HG02571 (cell line): ENCODE data around the gene TXNRD2.
"Not testable (repeated sequence)": the region's sequence is repeated elsewhere in the genome, so short reads cannot be mapped to it uniquely, and the experiment has no call there.

Experiments
- ATAC-seq: cut with Tn5 transposase; IDR thresholded peaks from one replicate; pipeline ENCODE4 v1.9.1; 2021; ENCODE audit warnings: mild to moderate bottlenecking, moderate library complexity; ENCODE audit not compliant: unreplicated experiment

TXNRD2 gene

DNA sequence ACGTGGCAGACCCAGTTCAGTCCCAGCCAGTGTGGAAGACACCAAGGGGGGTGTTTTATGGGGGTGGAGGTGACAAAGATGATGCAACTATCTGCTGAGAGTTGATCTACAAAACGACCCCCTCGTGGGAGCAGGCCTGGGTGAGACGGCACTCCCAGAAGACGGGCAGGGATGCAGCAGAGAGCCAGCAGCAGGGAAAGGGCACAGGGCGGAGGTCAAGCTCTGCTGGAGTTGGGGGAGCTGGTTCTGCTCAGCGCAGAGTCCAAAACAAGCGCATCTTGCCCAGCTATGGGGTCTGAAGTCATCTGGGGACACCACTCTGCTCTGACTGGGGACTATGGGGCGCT is 90.9 kb downstream of the TXNRD2 start:
- no peak for ATAC-seq

- no peak for ATAC-seq
Observed at GRCh38 chr22:19849835-19850762, 91.5 kb downstream of the TXNRD2 start.

GRCh38 chr22:19848298-19849224 is 93.1 kb downstream of the TXNRD2 start:
- no peak for ATAC-seq

- ATAC-seq: no peak
Observed at GRCh38 chr22:19847345-19847632, 94.3 kb downstream of the TXNRD2 start.

GRCh38 chr22:19846620-19847344 is 94.8 kb downstream of the TXNRD2 start:
- ATAC-seq: no peak

- ATAC-seq: no peak
Observed at GRCh38 chr22:19845054-19845722, 96.4 kb downstream of the TXNRD2 start.

- no peak for ATAC-seq
Observed at GRCh38 chr22:19844377-19845053, 97.1 kb downstream of the TXNRD2 start.

DNA sequence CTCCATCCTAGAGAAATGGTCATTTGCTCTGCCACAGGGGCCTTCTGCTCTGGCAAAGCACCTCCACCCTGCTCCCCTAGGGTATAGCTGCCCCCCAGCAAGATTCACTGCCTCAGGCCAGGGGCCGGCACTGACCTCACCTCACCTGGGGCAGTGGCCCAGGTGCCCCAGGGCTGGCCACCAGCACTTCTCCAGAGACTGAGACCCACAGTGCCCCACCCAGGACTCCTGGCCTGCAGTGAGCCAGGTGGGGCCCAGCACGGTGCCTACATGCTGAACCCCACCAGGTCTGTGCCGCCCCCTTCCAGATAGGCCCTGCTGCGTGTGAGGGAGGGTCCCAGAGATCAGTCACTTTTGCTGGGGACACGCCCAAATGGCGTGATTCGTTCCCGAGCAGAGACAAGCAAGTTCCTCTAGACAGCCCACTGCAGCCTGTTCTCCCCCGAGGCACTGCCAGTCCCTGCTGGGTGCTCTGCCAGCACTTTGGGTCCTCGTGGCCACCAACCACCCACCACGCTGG is 97.7 kb downstream of the TXNRD2 start:
- ATAC-seq: no peak

GRCh38 chr22:19843107-19843856 is 98.3 kb downstream of the TXNRD2 start:
- ATAC-seq: no peak

GRCh38 chr22:19842393-19843106 is 99.1 kb downstream of the TXNRD2 start:
- no peak for ATAC-seq

DNA sequence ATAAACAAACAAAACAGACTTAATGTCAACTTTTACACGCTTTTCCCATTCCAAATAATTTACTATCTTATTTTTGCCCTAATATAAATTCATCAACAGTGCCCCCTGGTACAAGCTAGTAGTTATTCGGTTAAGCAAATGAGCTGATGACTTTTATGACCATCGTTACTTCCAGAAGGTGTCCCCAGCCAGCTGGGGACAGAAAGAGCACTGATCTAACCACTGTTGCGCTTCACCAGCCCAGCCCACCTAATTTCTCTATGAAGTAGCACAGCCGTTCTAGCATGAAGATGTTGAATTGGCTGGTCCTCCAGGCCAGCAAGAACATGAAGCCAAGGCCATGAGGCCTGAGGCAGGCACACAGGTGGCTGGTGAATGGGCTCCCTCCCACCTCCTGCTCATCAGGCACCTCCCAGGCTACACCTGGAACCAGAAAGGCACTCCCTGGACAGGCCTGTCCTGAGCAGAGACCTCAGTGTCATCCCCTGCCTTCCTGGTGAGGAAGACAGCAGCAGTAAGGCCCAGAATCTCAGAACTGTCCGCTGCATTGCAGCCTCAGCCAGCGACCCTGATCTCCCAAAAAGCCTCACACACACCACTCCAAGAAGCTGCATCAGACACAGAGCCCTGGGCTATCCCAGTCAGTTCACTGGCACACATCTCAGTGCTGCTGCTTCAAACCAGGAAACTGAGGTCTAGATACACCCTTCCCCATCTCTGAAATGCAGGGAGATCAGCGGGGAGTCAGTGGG is 99.8 kb downstream of the TXNRD2 start:
- ATAC-seq: no peak

DNA sequence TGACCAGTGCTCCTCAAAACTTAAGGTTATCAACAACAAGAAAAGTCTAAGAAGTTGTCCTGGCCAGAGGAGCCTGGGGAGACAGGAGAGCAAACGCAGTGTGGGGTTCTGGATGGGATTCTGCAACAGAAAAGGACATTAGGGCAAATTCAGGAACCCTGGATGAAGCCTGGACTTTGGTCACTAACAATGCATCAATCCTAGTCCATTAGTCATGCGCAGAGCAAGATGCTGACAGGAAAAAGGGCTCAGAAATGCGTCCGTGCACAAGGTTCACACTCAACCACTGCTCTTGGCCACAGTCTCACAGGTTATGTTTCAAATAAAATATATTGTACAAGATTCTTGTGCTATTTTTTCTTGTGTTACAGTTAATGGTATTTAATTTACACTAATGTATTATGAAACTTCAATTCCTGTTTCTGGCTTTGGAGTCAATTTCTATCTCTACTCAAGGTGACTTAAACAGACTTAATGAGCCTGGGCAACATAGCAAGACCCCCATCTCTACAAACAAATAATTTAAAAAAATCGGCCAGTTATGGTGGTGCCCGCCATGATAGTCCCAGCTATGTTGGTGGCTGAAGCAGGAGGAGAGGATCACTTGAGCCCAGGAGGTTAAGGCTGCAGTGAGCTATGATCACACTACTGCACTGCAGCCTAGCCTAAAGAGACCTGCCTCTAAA is 100.5 kb downstream of the TXNRD2 start:
- no peak for ATAC-seq

DNA sequence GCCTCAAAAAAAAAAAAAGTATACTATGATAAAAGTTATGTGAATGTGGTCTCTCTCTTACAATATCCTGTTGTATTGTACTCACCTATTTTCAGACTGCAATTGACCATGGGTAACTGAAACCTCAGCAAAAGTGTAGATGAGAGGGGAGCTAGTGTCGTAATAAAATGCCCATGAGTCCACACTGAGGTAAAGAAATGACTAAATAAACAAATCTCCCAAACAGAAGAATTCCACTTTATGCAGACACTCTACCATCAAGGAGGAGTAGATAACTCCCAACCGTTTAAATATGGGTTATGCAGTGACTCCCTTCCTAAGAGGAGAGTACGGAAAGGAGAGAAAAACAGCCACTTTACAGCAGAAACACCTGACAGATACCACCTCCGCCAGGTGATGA is 101.6 kb downstream of the TXNRD2 start:
- no peak for ATAC-seq

- ATAC-seq: no peak
Observed at GRCh38 chr22:19837915-19838314, 103.7 kb downstream of the TXNRD2 start.

DNA sequence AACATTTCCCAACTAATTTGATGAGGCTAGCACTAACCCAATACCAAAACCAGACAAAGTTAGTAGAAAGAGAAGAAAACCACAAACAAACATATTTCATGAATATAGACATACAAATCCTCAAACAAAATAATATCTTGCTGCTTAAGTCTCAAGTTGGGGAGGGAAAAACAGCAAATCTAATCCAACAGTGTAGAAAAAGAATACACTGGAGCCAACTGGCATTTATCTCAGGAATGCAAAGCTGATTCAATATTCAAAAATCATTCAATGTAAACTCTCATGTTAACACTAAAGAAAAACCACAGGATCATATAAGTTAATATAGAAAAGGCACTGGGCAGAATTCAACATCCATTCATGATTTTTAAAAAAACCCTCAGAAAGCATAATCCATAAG is 105.1 kb downstream of the TXNRD2 start:
- no peak for ATAC-seq

DNA sequence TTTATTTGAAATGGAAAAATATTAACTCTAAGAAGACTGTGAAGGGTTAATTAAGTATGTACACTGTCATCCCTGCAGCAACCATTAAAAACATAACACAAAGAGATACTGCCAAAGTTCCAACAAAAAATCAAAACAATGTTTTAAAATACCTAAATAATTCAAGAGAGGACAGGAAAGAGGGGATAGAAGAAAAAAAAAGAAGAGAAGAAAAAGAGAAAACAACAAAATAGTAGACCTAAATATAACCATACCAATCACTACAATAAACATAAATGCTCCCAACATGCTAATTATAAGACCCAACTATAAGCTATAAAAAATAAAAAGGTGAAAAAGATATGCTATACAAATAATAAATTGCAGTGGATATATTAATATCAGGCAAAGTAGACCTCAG is 107.0 kb downstream of the TXNRD2 start:
- no peak for ATAC-seq

GRCh38 chr22:19833327-19833726 is 108.3 kb downstream of the TXNRD2 start:
- not testable (repeated sequence) for ATAC-seq
